Lower leg skin (tissue), 3 donors: ENCODE data around the gene PIRT.

Experiments
- POLR2A ChIP-seq, 2 donors: fragments of 450-650 bp; IDR thresholded peaks; one replicate each; pipeline ENCODE4 v1.6.1; 2016 to 2017; ENCODE audit warnings: antibody characterized with exemption in 2 of 2, mild to moderate bottlenecking in 1 of 2, moderate library complexity in 1 of 2
- TF ChIP-seq, protein P1 (sequence below), 3 donors: fragments of 450-650 bp; IDR thresholded peaks; one replicate each; pipeline ENCODE4 v1.5.1; 2016; ENCODE audit warnings: antibody characterized with exemption in 3 of 3, mild to moderate bottlenecking in 3 of 3, moderate library complexity in 2 of 3

- no peak for TF ChIP-seq POLR2A (IDR thresholded peaks at IDR 0.05)
- TF ChIP-seq, protein P1, sequence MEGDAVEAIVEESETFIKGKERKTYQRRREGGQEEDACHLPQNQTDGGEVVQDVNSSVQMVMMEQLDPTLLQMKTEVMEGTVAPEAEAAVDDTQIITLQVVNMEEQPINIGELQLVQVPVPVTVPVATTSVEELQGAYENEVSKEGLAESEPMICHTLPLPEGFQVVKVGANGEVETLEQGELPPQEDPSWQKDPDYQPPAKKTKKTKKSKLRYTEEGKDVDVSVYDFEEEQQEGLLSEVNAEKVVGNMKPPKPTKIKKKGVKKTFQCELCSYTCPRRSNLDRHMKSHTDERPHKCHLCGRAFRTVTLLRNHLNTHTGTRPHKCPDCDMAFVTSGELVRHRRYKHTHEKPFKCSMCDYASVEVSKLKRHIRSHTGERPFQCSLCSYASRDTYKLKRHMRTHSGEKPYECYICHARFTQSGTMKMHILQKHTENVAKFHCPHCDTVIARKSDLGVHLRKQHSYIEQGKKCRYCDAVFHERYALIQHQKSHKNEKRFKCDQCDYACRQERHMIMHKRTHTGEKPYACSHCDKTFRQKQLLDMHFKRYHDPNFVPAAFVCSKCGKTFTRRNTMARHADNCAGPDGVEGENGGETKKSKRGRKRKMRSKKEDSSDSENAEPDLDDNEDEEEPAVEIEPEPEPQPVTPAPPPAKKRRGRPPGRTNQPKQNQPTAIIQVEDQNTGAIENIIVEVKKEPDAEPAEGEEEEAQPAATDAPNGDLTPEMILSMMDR (IDR thresholded peaks at IDR 0.05) = no peak
Measured at GRCh38 chr17:10793256-10793655, 44.6 kb downstream of the PIRT start.
